ENCODE data around the gene DHX8. TPM values are rescaled to one million over a fixed set of nuclear protein-coding genes. Genes with fewer than 3 reads are reported as not detected.

DHX8 gene
- total RNA-seq, 2 donors from 2014 or later, result 79.3 to 103 TPM

DNA sequence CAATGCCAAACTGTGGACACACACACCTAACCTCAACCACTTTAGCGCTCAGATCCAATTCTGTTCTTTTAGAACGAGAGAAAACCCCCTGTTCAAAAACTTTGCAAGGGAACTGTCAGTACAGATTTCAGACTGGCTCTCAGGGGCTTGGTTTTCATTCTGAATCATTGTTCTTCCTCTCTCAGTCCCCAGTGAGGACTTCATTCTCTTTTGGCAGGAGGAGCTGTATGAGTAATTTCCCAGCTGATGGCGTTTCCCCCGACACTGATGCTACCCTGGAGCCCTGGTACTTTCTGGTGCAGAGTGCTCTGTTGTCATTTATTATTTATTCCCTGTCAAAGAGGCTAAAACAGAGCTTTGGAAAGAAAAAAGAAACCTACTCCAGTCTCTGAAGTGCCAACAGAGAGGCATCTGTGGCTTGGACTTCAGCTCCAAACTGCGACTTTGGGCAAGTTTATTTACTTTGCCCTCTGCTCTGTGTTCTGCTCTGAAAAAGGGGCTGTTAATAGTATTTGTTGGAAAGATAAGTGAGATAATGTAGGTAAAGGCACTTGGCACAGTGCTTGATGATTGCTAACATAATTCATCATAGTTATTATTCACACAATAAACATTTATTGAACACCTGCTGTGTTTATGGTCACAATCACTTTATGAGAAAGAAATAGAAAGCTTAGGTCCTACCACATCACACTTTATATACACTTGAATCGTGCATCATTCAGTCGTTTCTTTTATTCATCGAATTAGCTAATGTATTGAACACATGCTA is 34.0 kb downstream of the DHX8 start:
- peaks cover 2% of the 10 kb centered on the region for H3K9me3 ChIP-seq (ENCODE audit: control insufficient read depth, low read length, poor library complexity, severe bottlenecking)
- peaks cover 11% of the 10 kb centered on the region for H3K4me1 Mint-ChIP-seq
- ATAC-seq (no peak), DNase-seq (no peak)
- no peak overlapping the region for H3K4me3 Mint-ChIP-seq
- H3K27ac Mint-ChIP-seq, result peak overlapping the region; percentile 56
- H3K27me3 Mint-ChIP-seq, result no peaks in the 10 kb centered on the region
- peaks cover 11% of the 10 kb centered on the region for H3K36me3 Mint-ChIP-seq (ENCODE audit: low read depth)

- Mint-ChIP-seq H3K4me1 (peaks cover 11% of the 10 kb centered on the region), H3K27ac (peak overlapping the region; percentile 24), H3K4me3 (no peak overlapping the region), H3K36me3 (ENCODE audit: low read depth) (peaks cover 11% of the 10 kb centered on the region), H3K27me3 (no peaks in the 10 kb centered on the region)
- no peak for ATAC-seq
- peaks cover 2% of the 10 kb centered on the region for H3K9me3 ChIP-seq (ENCODE audit: control insufficient read depth, low read length, poor library complexity, severe bottlenecking)
- DNase-seq, result no peak
These were observed 37.6 kb downstream of the DHX8 start for GRCh38 chr17:43521389-43521788.

GRCh38 chr17:43524945-43525575 is 41.3 kb downstream of the DHX8 start:
- H3K4me1 Mint-ChIP-seq, result peaks cover 5% of the 10 kb centered on the region
- H3K36me3 Mint-ChIP-seq (ENCODE audit: low read depth), result peaks cover 6% of the 10 kb centered on the region
- no peak overlapping the region for H3K4me3 Mint-ChIP-seq
- ATAC-seq, result no peak
- H3K27ac Mint-ChIP-seq, result no peak overlapping the region
- H3K9me3 ChIP-seq (ENCODE audit: control insufficient read depth, low read length, poor library complexity, severe bottlenecking), result no peaks in the 10 kb centered on the region
- DNase-seq, result no peak
- H3K27me3 Mint-ChIP-seq, result no peaks in the 10 kb centered on the region

DNA sequence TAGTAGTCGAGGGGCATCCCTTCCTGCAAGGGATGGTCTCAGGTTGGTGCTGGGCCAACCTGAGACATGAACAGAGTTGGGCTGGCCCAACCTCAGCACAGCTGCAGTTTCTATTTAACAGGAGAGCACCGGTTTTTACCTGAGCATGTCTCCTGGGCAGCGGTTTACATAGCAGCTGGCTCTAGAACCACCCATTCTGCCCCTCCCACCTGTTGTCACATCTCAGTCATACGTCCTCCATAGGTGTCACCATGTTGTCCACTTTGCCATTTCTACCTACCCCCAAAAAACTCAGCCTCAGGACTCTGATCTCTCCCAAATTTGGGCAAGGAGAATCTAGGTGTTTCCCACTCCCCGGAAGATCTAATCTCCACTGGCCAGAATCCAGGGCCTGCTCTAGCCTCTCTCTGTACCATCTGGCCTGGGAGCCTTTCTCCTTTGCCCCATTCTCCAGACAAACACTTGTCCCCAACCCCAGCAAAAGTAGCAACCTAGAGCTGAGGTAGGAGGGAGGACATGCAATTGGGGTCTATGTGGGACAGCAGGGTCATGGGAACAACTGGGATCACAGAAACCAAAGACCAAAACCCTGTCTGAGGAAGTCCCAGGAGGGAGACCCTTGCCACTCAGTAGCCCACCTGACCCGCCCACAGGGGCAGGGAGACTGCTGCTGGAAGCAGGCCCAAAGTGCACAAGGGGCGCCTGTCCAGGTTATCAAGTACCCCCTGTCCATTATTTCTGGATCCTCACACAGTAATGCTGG is 43.3 kb downstream of the DHX8 start:
- DNase-seq, result no peak
- no peak for ATAC-seq
- no peaks in the 10 kb centered on the region for H3K9me3 ChIP-seq (ENCODE audit: control insufficient read depth, low read length, poor library complexity, severe bottlenecking)
- Mint-ChIP-seq H3K36me3 (ENCODE audit: low read depth) (no peaks in the 10 kb centered on the region), H3K4me3 (no peak overlapping the region), H3K27me3 (no peaks in the 10 kb centered on the region), H3K4me1 (peaks cover 2% of the 10 kb centered on the region), H3K27ac (no peak overlapping the region)

- Mint-ChIP-seq H3K27me3 (no peaks in the 10 kb centered on the region), H3K36me3 (ENCODE audit: low read depth) (no peaks in the 10 kb centered on the region), H3K4me1 (peaks cover 2% of the 10 kb centered on the region), H3K4me3 (no peak overlapping the region), H3K27ac (no peak overlapping the region)
- DNase-seq, result no peak
- H3K9me3 ChIP-seq (ENCODE audit: control insufficient read depth, low read length, poor library complexity, severe bottlenecking), result no peaks in the 10 kb centered on the region
- ATAC-seq, result no peak
These were observed 44.7 kb downstream of the DHX8 start for GRCh38 chr17:43528319-43528987.

DNA sequence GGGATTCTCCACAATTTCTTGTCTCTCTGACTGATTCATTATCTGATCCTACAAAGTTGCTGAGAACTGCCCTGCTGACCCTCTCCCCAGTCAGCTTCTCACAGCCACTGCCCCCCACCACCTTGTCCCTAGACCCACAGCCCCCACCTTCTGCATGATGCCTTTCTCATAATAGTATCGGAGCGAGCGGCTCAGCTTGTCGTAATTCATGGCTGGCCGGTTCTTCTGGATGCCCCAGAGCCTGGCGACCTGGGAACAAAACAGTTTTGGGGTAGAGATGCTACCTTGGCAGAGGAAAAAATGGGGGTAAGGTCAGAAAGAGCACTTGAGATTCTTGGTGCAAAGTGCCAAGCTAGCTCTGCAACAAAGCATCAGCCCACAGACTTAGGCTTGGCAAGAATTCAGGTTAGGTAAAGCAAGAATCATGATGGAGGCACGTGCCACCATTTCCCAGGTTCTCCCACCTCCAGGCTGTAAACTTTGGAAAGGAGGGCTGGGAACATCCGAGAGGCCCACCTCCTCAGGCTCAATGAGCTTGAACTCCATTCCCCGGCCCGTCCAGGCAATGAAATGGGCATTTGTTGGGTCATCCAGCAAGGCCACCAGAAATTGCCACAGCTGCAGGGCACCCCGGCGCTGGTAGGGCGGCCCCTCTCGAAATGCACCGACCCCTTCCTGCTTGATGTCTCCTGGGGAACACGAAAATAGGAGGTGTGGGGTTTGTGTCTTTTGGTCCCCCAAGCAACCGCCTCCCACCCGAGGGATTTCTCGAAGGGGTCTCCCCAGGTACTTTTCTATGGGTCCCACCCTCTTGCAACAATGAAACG is 45.4 kb downstream of the DHX8 start:
- no peak overlapping the region for H3K27ac Mint-ChIP-seq
- H3K27me3 Mint-ChIP-seq, result no peaks in the 10 kb centered on the region
- H3K36me3 Mint-ChIP-seq (ENCODE audit: low read depth), result no peaks in the 10 kb centered on the region
- no peak for DNase-seq
- H3K4me1 Mint-ChIP-seq, result peaks cover 2% of the 10 kb centered on the region
- ATAC-seq, result no peak
- H3K4me3 Mint-ChIP-seq, result no peak overlapping the region
- H3K9me3 ChIP-seq (ENCODE audit: control insufficient read depth, low read length, poor library complexity, severe bottlenecking), result no peaks in the 10 kb centered on the region

DNA sequence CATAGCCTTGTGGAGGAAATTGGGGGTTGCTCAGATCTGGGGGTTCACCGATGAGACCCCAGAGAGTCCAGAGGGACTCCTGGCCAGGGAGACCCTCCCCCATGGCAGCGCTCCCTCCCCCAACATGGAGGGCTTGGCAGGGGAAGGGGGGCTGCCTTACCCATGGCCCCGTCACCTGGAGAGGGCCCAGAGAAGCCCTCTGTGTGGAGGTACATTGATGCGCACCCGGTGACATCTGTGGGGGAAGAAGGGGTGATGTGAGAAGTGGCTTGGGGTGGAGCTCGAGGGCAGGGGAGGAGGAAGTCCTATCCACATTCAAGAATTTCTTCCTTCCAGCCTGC is 46.1 kb downstream of the DHX8 start:
- H3K27me3 Mint-ChIP-seq, result no peaks in the 10 kb centered on the region
- H3K4me1 Mint-ChIP-seq, result peaks cover 2% of the 10 kb centered on the region
- no peak for DNase-seq
- H3K4me3 Mint-ChIP-seq, result no peak overlapping the region
- no peaks in the 10 kb centered on the region for H3K9me3 ChIP-seq (ENCODE audit: control insufficient read depth, low read length, poor library complexity, severe bottlenecking)
- H3K27ac Mint-ChIP-seq, result no peak overlapping the region
- H3K36me3 Mint-ChIP-seq (ENCODE audit: low read depth), result no peaks in the 10 kb centered on the region
- no peak for ATAC-seq

- DNase-seq (no peak), ATAC-seq (no peak)
- Mint-ChIP-seq H3K27me3 (no peaks in the 10 kb centered on the region), H3K4me3 (no peak overlapping the region), H3K36me3 (ENCODE audit: low read depth) (no peaks in the 10 kb centered on the region), H3K4me1 (peaks cover 2% of the 10 kb centered on the region), H3K27ac (no peak overlapping the region)
- no peaks in the 10 kb centered on the region for H3K9me3 ChIP-seq (ENCODE audit: control insufficient read depth, low read length, poor library complexity, severe bottlenecking)
These were observed 46.7 kb downstream of the DHX8 start for GRCh38 chr17:43530288-43531081.

DNA sequence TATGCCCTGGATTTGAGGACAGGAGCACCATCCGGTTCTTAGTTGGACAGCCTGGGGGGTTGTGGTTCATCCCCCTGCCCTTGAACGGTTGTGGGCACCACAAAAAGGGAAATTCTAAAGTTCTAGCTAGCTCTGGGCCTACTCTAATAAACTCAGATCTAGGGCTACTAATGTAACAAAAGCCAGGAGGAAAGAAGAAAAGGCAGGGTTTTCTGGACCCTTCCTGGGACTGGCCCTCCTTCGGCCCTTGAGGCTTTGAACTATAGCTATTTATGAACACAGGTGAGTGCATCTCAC is 47.3 kb downstream of the DHX8 start:
- ATAC-seq (no peak), DNase-seq (no peak)
- Mint-ChIP-seq H3K4me3 (no peak overlapping the region), H3K27ac (no peak overlapping the region), H3K4me1 (peaks cover 2% of the 10 kb centered on the region), H3K27me3 (no peaks in the 10 kb centered on the region), H3K36me3 (ENCODE audit: low read depth) (no peaks in the 10 kb centered on the region)
- H3K9me3 ChIP-seq (ENCODE audit: control insufficient read depth, low read length, poor library complexity, severe bottlenecking), result no peaks in the 10 kb centered on the region

- H3K27me3 Mint-ChIP-seq, result no peaks in the 10 kb centered on the region
- H3K27ac Mint-ChIP-seq, result no peak overlapping the region
- ATAC-seq (no peak), DNase-seq (no peak)
- no peaks in the 10 kb centered on the region for H3K9me3 ChIP-seq (ENCODE audit: control insufficient read depth, low read length, poor library complexity, severe bottlenecking)
- H3K36me3 Mint-ChIP-seq (ENCODE audit: low read depth), result no peaks in the 10 kb centered on the region
- peaks cover 5% of the 10 kb centered on the region for H3K4me1 Mint-ChIP-seq
- H3K4me3 Mint-ChIP-seq, result no peak overlapping the region
These were observed 48.2 kb downstream of the DHX8 start for GRCh38 chr17:43531955-43532354.

GRCh38 chr17:43532581-43532980 is 48.8 kb downstream of the DHX8 start:
- H3K4me3 Mint-ChIP-seq, result no peak overlapping the region
- DNase-seq (no peak), ATAC-seq (no peak)
- H3K4me1 Mint-ChIP-seq, result peaks cover 5% of the 10 kb centered on the region
- no peaks in the 10 kb centered on the region for H3K9me3 ChIP-seq (ENCODE audit: control insufficient read depth, low read length, poor library complexity, severe bottlenecking)
- H3K27me3 Mint-ChIP-seq, result no peaks in the 10 kb centered on the region
- H3K27ac Mint-ChIP-seq, result no peak overlapping the region
- H3K36me3 Mint-ChIP-seq (ENCODE audit: low read depth), result no peaks in the 10 kb centered on the region

DNA sequence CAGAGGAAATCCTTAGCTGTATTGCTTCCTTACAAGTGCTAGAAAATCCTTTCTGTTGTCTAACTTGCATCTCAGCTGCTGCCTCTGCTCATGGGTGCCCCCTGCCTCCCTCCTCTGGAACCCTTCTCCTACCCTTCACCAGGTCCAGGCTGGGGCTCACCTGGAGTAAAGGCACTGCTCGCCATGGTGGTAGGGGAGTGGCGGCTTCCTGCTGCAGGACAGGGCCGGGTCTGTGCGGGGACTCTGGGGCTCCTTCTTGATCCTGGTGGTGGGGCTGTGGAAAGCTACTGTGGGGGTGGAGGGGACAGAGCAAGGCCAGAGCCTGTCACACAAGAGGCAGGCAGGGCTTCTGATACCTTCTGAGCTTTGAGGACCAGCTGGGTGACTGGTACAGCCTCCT is 49.9 kb downstream of the DHX8 start:
- Mint-ChIP-seq H3K27me3 (no peaks in the 10 kb centered on the region), H3K27ac (no peak overlapping the region), H3K4me1 (peaks cover 5% of the 10 kb centered on the region), H3K4me3 (no peak overlapping the region), H3K36me3 (ENCODE audit: low read depth) (no peaks in the 10 kb centered on the region)
- no peaks in the 10 kb centered on the region for H3K9me3 ChIP-seq (ENCODE audit: control insufficient read depth, low read length, poor library complexity, severe bottlenecking)
- no peak for DNase-seq
- ATAC-seq, result no peak

Data from T-helper 17 cell (primary cell).